ENCODE measurements around the gene RPP40.

RPP40 gene

DNA sequence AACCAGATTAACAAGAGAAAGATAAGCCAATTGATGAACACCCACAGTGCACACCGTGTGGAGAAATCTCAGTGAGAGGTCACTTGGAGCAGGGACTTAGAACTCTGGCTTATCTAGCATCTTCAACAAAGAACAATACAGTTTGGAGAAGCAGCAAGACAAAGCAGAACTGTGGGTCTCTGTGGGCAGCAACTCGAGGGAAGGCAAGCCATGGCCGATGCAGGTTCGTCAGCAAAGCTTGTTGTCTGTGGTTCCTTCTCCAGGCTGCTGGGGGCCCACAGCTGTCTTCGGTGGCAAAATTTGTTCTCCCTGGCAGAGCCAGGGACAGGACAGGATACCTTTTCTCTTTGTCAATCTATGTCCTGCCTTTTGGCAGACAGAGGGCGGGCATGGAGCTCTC lies 22.1 kb downstream of the RPP40 start (continued):
- TF ChIP-seq ZNF692 (tag by site-specific recombination; IDR thresholded peaks at IDR 0.05): no peak

DNA sequence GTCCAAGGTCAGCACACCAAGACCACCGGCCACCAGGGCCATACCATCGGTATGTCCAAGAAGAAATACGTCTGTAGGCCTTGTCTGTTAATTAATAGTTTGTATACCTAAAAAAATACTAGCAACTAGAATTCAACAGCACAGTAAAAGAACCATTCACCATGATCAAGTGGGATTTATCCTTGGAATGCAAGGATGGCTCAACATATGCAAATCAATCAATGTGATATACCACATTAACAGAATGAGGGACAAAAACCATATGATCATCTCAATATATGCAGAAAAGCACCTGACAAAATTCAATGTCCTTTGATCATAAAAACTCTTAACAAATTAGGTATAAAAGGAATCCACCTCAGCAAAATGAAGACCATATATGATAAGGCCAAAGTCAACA lies 24.4 kb downstream of the RPP40 start:
- POLR2A ChIA-PET: interaction anchor here (0.6 kb wide), 1 partner anchor 9 kb away, joined by 5 read pairs; no protein-coding TSS in a partner anchor
- Histone ChIP-seq H3K36me3 (ENCODE audit: control insufficient read depth in 2 of 2, insufficient read depth in 1 of 2, low read length in 2 of 2) (no peaks in the 10 kb centered on the region), H3K27ac (ENCODE audit: extremely low read depth, low read depth, low read length) (no peak overlapping the region), H3K9me3 (ENCODE audit: control insufficient read depth, insufficient read depth, low read depth, low read length) (no peaks in the 10 kb centered on the region), H3K4me3 (ENCODE audit: low read depth, low read length) (no peak overlapping the region), H3K4me1 (ENCODE audit: control insufficient read depth, insufficient read depth, low read length) (no peaks in the 10 kb centered on the region)
- CTCF ChIA-PET: no interaction called here
- TF ChIP-seq SETDB1 (IDR thresholded peaks at IDR 0.05; ENCODE audit: insufficient read length, low read length): peak; percentile 24
- no peak for TF ChIP-seq ZNF350 (tag by site-specific recombination; IDR thresholded peaks at IDR 0.05)

GRCh38 chr6:4977468-4977867 lies 26.4 kb downstream of the RPP40 start:
- Histone ChIP-seq H3K9me3 (ENCODE audit: control insufficient read depth, insufficient read depth, low read depth, low read length) (no peaks in the 10 kb centered on the region), H3K27ac (ENCODE audit: extremely low read depth, low read depth, low read length) (no peak overlapping the region), H3K36me3 (ENCODE audit: control insufficient read depth in 2 of 2, insufficient read depth in 1 of 2, low read length in 2 of 2) (no peaks in the 10 kb centered on the region), H3K4me3 (ENCODE audit: low read depth, low read length) (no peak overlapping the region), H3K4me1 (ENCODE audit: control insufficient read depth, insufficient read depth, low read length) (no peaks in the 10 kb centered on the region)
- CTCF ChIA-PET: no interaction called here
- POLR2A ChIA-PET: no interaction called here
- TF ChIP-seq ZNF121 (tag by site-specific recombination; IDR thresholded peaks at IDR 0.05) (no peak), ZNF148 (tag by site-specific recombination; IDR thresholded peaks at IDR 0.05; ENCODE audit: borderline replicate concordance) (no peak), ZNF324 (tag by site-specific recombination; IDR thresholded peaks at IDR 0.05) (no peak), ELK4 (IDR thresholded peaks at IDR 0.05; ENCODE audit: borderline replicate concordance, low read depth, low read length) (no peak), SCRT2 (tag by site-specific recombination; IDR thresholded peaks at IDR 0.05) (no peak), TCF7L2 (IDR thresholded peaks at IDR 0.05; ENCODE audit: borderline replicate concordance, low read depth, low read length) (no peak), IKZF3 (tag by site-specific recombination; IDR thresholded peaks at IDR 0.05) (no peak), ZNF658 (tag by site-specific recombination; IDR thresholded peaks at IDR 0.05) (no peak), PRDM1 (tag by site-specific recombination; IDR thresholded peaks at IDR 0.05) (no peak), KLF1 (tag by site-specific recombination; IDR thresholded peaks at IDR 0.05) (no peak), ZNF558 (tag by site-specific recombination; IDR thresholded peaks at IDR 0.05) (no peak), ZNF830 (tag by site-specific recombination; IDR thresholded peaks at IDR 0.05; ENCODE audit: low read depth) (no peak), ZNF571 (tag by site-specific recombination; IDR thresholded peaks at IDR 0.05) (no peak)
- TF ChIP-seq, protein P1, sequence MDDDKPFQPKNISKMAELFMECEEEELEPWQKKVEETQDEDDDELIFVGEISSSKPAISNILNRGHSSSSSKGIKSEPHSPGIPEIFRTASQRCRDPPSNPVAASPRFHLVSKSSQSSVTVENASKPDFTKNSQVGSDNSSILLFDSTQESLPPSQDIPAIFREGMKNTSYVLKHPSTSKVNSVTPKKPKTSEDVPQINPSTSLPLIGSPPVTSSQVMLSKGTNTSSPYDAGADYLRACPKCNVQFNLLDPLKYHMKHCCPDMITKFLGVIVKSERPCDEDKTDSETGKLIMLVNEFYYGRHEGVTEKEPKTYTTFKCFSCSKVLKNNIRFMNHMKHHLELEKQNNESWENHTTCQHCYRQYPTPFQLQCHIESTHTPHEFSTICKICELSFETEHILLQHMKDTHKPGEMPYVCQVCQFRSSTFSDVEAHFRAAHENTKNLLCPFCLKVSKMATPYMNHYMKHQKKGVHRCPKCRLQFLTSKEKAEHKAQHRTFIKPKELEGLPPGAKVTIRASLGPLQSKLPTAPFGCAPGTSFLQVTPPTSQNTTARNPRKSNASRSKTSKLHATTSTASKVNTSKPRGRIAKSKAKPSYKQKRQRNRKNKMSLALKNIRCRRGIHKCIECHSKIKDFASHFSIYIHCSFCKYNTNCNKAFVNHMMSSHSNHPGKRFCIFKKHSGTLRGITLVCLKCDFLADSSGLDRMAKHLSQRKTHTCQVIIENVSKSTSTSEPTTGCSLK (tag by site-specific recombination; IDR thresholded peaks at IDR 0.05): no peak
- TF ChIP-seq, protein P2, sequence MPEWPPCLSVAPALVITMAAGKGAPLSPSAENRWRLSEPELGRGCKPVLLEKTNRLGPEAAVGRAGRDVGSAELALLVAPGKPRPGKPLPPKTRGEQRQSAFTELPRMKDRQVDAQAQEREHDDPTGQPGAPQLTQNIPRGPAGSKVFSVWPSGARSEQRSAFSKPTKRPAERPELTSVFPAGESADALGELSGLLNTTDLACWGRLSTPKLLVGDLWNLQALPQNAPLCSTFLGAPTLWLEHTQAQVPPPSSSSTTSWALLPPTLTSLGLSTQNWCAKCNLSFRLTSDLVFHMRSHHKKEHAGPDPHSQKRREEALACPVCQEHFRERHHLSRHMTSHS (tag by site-specific recombination; IDR thresholded peaks at IDR 0.05): no peak
